ENCODE data around the gene SLC7A9.
"Not testable (repeated sequence)": the region's sequence is repeated elsewhere in the genome, so short reads cannot be mapped to it uniquely, and the experiment has no call there.

SLC7A9 gene

GRCh38 chr19:32833388-32833787 is 36.2 kb downstream of the SLC7A9 start:
- in situ Hi-C loops (cut with MboI; ENCODE audit: low pct_unique_long_range_greater_than_20kb, low sequenced_read_pairs); DNase-seq: not testable (repeated sequence)

- in situ Hi-C loops (cut with MboI; ENCODE audit: low pct_unique_long_range_greater_than_20kb, low sequenced_read_pairs); DNase-seq: not testable (repeated sequence)
Observed at GRCh38 chr19:32832825-32833224, 36.7 kb downstream of the SLC7A9 start.

- DNase-seq; in situ Hi-C loops (cut with MboI; ENCODE audit: low pct_unique_long_range_greater_than_20kb, low sequenced_read_pairs): not testable (repeated sequence)
Observed at GRCh38 chr19:32832094-32832493, 37.5 kb downstream of the SLC7A9 start.

- DNase-seq: no peak
- in situ Hi-C loops (cut with MboI; ENCODE audit: low pct_unique_long_range_greater_than_20kb, low sequenced_read_pairs): no loop called here
Observed at GRCh38 chr19:32831611-32832010, 38.0 kb downstream of the SLC7A9 start.

- no peak for DNase-seq
- in situ Hi-C loops (cut with MboI; ENCODE audit: low pct_unique_long_range_greater_than_20kb, low sequenced_read_pairs): no loop called here
Observed at GRCh38 chr19:32830231-32831014, 39.1 kb downstream of the SLC7A9 start.

GRCh38 chr19:32829345-32829896 is 40.1 kb downstream of the SLC7A9 start:
- in situ Hi-C loops (cut with MboI; ENCODE audit: low pct_unique_long_range_greater_than_20kb, low sequenced_read_pairs): no loop called here
- DNase-seq: no peak

- in situ Hi-C loops (cut with MboI; ENCODE audit: low pct_unique_long_range_greater_than_20kb, low sequenced_read_pairs): no loop called here
- no peak for DNase-seq
Observed at GRCh38 chr19:32828643-32829344, 40.8 kb downstream of the SLC7A9 start.

- in situ Hi-C loops (cut with MboI; ENCODE audit: low pct_unique_long_range_greater_than_20kb, low sequenced_read_pairs): no loop called here
- DNase-seq: no peak
Observed at GRCh38 chr19:32828139-32828538, 41.4 kb downstream of the SLC7A9 start.

GRCh38 chr19:32824916-32825608 is 44.5 kb downstream of the SLC7A9 start:
- in situ Hi-C loops (cut with MboI; ENCODE audit: low pct_unique_long_range_greater_than_20kb, low sequenced_read_pairs): no loop called here
- no peak for DNase-seq

GRCh38 chr19:32824191-32824751 is 45.3 kb downstream of the SLC7A9 start:
- DNase-seq: peak; percentile 9
- in situ Hi-C loops (cut with MboI; ENCODE audit: low pct_unique_long_range_greater_than_20kb, low sequenced_read_pairs): no loop called here

- DNase-seq: no peak
- in situ Hi-C loops (cut with MboI; ENCODE audit: low pct_unique_long_range_greater_than_20kb, low sequenced_read_pairs): no loop called here
Observed at GRCh38 chr19:32823747-32824102, 45.8 kb downstream of the SLC7A9 start.

- DNase-seq: no peak
- in situ Hi-C loops (cut with MboI; ENCODE audit: low pct_unique_long_range_greater_than_20kb, low sequenced_read_pairs): no loop called here
Observed at GRCh38 chr19:32822916-32823746, 46.4 kb downstream of the SLC7A9 start.

GRCh38 chr19:32819419-32820400 is 49.9 kb downstream of the SLC7A9 start:
- in situ Hi-C loops (cut with MboI; ENCODE audit: low pct_unique_long_range_greater_than_20kb, low sequenced_read_pairs): no loop called here
- no peak for DNase-seq

- DNase-seq: no peak
- in situ Hi-C loops (cut with MboI; ENCODE audit: low pct_unique_long_range_greater_than_20kb, low sequenced_read_pairs): no loop called here
Observed at GRCh38 chr19:32818536-32818935, 51.0 kb downstream of the SLC7A9 start.

- DNase-seq: no peak
- in situ Hi-C loops (cut with MboI; ENCODE audit: low pct_unique_long_range_greater_than_20kb, low sequenced_read_pairs): no loop called here
Observed at GRCh38 chr19:32817569-32818476, 51.7 kb downstream of the SLC7A9 start.

- in situ Hi-C loops (cut with MboI; ENCODE audit: low pct_unique_long_range_greater_than_20kb, low sequenced_read_pairs): no loop called here
- DNase-seq: no peak
Observed at GRCh38 chr19:32816555-32817099, 52.9 kb downstream of the SLC7A9 start.

All from KBM-7 (cell line).